Activated gamma-delta T cell (primary cell): ENCODE measurements around the gene AMDHD2.
"Not testable (repeated sequence)": the region's sequence is repeated elsewhere in the genome, so short reads cannot be mapped to it uniquely, and the experiment has no call there.

Experiments
- DNase-seq: peaks from one replicate; lab custom pipeline; 2025; lab: John Stamatoyannopoulos, UW

AMDHD2 gene

DNA sequence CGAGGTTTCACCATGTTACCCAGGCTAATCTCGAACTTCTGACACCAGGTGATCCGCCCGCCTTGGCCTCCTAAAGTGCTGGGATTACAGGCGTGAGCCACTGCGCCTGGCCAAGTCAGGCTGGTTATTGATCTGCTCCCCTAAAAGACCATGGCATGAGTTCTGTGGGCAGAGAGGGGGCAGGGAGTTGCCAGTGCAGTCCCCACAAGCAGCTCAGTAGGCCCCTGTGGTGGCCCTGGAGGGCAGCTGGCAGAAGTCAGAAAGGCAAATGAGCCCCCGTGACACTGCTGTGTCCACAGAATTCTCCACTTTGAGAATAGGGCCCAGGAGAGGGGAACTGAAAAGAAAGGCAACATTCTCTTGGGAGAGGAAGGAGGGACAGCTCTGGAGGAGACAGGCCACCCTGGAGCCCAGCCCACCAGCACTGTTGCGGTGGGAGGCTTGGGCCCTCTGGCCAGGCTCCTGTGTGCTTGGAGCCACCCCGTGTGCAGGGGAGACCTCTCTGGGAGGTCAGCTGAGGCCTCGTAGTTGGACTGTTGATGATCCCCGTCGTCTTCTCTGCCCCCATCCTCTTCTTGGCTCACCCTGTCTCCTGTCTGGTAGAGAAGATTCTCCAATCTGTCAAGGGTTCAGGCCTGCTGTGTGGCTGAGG is 2.1 kb upstream of the AMDHD2 start:
- DNase-seq = no peak

DNA sequence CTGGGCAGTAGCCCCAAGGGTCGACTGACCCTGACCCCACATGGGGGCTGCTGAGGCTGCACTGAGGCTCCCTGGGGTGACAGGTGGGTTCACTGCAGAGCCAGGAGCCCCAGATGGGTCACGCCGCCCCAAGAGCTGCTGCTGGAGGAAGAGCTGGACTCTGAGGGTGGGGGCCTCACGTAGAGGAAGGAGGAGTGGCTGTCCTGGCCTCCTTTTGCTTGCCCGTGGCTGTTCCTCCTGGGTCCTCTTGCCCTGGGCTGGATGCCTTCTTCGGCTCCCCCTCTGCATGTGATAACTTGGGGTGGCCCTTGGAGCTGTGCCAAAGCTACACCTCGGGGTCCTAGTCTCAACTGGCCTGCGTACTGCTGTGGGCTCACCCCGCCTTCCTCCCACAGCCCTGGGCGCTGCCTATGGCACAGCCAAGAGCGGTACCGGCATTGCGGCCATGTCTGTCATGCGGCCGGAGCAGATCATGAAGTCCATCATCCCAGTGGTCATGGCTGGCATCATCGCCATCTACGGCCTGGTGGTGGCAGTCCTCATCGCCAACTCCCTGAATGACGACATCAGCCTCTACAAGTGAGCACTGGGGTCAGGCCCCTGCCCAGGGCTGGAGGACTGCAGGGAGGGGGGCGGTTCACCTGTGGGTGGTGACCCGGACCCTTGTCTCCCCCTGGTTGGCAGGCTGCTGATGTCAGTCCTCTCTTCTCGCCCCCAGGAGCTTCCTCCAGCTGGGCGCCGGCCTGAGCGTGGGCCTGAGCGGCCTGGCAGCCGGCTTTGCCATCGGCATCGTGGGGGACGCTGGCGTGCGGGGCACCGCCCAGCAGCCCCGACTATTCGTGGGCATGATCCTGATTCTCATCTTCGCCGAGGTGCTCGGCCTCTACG is 1.1 kb upstream of the AMDHD2 start:
- DNase-seq = no peak

DNA sequence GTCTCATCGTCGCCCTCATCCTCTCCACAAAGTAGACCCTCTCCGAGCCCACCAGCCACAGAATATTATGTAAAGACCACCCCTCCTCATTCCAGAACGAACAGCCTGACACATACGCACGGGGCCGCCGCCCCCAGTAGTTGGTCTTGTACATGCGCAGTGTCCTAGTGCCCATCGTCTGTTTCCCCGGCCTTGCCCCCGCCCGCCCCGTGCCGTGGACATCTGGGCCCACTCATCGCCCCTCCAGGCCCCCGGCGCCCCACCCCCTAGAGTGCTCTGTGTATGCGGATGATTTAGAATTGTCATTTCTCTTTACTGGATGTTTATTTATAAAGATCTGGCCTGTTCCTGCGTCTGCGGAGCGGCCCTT is 475 bp upstream of the AMDHD2 start:
- peak; percentile 39 for DNase-seq

DNA sequence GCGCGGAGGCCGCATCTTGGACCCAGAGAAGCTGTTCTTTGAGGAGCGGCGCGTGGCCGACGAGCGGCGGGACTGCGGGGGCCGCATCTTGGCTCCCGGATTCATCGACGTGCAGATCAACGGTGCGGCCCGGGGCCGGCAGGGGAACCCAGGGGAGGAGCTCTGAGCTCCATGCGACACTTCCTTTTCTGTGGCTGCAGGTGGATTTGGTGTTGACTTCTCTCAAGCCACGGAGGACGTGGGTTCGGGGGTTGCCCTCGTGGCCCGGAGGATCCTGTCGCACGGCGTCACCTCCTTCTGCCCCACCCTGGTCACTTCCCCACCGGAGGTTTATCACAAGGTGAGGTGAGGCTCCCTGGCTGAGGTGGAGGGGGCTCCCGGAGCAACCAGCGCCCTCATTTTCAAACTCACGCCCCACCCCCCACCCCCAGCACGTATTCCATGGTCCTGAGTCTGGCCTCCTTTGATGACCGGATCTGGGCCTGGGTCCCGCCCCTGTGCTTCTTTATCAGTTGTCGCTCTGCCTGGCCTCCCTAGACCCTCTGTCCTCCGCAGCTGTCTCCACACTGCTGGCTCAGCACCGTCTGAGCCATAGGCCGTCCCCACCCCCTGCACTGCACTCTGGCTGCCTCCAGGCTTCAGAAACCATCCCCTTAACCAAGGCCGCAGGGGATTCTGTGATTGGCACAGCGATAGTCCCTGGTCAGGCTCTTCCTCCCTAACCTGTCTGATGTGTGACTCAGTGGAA is 787 bp downstream of the AMDHD2 start:
- DNase-seq = peak; percentile 51

DNA sequence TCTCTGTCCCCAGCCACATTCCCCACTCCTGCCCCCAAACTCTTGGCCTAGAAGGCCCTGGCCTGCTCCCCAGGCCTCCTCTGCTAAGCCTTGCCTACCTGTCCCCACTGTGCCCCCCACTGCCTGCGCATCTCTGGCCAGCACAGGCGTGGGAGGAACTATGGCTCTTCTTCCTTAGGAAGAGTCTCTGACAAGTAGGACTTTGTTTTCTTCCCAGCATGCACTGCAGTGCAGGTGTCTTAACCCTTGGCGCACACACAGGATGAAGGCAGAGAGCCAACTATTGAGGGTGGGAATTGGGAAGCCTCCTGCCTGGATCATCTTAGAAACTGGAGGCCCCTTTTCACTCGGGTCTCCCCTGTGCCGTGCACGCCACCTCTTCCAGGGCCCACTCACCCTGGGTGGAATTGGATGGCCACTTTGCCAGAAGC is 3.6 kb downstream of the AMDHD2 start:
- no peak for DNase-seq

DNA sequence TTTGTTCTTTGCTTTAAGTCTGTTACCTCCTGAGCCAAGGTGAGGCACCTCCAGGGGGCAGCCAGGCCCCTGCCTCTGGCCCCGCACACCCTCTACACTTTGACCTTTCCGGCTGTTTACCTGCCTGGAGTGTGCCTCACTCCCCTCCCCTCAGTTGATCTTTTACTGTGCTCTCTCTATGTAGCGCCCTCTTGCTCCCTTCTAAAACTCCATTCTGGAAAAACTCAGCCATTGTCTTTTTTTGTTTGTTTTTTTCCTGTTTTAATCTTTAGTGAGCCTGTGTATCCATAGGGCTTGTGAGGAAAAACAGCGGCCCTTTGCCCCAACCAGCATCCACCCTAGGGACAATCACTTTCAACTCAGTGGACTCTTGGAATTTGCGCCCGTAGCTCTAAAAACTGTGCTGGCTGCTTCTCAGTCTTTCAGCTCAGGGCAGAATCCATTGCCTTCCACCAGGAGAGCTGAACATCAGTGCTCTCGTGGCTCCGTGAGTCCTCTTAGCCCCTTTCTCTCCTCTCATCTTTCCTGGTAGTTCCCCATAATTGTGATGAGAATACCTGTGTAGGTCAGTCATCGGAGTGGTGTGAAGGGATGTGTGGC is 4.3 kb downstream of the AMDHD2 start:
- DNase-seq = no peak

DNA sequence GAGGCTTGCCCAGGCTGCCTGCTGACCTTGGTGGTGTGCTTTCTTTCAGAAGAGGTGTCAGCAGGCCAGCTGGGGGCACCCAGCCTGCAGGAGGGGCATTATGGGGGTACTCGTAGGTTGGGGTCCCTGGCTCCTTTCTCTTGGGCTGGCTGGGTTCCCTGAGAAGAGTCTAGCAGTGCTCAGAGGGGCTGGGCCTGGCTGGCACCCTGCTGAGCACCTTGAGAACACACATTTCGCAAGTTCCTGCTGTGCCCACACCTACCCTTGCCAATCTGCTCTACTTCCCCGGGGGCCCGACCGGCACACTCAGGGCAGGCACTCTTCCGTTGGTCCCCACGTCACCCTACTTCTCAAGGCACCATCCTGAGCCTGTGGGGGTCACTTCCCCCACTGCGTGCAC is 6.0 kb downstream of the AMDHD2 start:
- no peak for DNase-seq

DNA sequence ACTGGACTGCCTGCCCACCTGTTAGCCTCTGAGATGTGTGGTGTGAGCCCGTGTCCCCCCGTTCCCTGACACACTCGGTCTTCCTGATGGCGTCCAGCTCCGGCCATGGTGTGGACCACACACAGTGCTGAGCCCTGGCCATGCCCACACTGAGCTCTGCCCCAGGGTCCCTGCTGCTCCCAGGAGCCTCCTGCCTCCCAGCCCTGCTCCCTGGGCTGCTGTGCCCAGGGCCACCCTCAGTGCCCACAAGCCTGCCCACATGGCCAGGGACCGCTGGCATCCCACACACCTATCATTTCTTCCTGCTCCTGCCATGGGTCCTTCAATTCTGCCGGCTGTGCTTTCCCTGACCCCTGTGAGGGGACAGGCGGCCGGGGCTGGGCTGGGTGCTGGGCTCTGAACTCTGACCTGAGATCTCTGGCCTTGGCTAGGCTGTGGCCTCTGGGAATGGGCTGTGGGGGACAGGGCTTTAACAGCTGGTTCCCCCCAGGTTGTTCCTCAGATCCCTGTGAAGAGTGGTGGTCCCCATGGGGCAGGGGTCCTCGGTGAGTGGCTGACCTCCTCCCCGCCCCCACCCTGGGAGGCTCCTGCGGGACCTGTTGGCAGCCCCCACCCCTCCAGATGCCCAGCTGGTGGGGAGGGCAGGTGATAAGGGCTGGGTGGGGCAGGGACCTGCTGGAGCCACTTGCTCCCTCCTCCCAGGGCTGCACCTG is 7.1 kb downstream of the AMDHD2 start:
- DNase-seq = no peak

DNA sequence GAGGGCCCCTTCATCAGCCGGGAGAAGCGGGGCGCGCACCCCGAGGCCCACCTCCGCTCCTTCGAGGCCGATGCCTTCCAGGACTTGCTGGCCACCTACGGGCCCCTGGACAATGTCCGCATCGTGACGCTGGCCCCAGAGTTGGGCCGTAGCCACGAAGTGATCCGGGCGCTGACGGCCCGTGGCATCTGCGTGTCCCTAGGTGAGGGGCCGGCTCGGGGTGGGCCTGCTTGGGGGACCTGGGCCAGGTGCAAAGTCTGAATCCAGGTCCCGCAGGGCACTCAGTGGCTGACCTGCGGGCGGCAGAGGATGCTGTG is 7.6 kb downstream of the AMDHD2 start:
- DNase-seq = no peak

DNA sequence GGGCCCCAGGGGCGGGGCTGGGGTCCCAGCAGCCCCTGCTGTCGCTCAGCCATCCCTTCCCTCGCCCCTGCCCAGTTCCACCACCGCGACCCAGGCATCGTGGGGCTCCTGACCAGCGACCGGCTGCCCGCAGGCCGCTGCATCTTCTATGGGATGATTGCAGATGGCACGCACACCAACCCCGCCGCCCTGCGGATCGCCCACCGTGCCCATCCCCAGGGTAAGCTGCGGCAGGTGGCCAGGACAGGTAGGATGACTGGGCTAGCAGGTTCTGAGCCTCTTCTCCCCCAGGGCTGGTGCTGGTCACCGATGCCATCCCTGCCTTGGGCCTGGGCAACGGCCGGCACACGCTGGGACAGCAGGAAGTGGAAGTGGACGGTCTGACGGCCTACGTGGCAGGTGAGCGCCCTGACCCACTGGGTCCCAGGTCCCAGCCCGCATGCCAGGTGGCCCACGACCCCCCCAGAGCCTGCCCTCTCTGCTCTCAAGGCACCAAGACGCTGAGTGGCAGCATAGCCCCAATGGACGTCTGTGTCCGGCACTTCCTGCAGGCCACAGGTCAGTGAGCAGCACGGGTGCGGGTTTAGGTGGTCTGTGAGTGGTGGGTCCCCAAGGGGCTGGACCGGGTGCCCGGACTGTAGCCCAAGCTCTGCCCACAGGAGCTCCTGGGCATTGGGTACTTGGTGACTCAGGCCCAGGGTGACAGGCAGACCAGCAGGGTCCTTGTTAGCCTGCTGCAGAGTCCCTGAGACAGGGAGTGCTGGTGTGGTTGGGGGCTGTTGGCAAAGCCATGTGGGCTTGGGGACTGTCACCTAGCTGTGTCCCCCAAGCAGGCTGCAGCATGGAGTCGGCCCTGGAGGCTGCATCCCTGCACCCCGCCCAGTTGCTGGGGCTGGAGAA is 8.2 kb downstream of the AMDHD2 start:
- no peak for DNase-seq

DNA sequence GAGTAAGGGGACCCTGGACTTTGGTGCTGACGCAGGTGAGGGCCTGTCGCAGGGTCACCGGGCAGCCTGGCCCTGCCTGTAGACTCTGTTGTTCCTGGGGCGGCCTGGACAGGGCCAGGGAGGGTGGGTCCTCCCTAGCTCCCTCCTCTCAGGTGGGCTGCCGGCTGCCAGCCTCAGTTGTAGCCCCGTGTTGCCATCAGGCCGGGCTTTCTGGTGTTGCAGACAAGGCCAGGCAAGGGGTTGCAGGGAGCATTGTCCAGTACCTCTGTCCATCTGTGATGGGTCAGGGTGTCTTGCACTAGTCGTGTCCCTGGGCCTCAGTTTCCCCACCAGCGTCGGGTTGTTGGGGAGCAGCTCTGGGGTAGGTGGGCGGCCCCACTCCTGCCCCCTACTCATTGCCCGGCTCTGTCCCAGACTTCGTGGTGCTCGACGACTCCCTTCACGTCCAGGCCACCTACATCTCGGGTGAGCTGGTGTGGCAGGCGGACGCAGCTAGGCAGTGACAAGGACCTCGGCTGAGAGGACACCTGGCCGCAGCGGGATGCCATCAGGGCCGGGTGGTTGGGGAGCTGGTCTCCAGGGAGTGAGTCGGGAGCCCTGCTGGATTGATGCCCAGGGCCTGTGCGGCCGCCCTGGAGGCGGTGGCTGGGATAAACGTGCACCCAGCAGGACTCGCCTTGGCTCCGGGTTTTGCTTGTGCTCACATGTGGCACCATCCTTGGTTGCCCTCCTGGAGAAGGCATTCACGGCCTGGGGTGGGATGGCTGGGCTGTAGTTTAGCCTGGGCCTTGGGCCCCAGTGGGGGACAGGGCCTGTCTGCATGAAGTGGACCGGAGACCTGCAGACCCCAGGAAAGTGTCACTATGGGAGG is 9.1 kb downstream of the AMDHD2 start:
- no peak for DNase-seq

DNA sequence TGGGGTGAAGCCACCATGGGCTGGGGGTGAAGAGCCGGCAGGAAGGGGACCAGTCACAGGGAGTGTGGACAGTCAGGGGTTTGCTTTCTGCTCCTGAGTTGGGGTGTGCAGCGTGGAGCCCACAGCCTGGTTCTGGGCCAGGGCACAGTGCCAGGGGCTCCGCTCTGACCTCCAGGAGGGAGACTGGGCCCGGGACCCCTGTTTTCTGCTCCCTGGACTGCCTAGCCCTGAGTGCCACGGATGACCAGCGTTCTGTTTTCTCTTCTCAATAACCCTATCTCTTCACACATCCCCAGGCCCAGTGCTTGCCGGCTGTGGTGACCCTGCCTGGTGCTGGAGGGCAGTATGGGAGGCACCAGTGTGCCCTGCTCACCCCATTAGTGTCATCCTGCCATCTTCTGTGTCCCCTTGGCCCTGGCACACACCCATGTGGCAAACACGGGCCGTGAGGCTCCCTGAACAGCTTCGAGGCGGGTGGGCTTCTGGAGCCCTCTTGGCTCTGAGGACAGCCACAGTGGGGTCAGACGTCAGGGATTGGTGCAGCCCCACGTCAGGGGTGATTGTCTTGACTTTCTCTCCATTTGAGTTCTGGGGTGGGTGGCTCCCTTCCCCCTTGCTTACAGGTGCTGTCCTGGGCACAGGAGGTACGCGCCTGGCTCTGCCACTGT is 9.9 kb downstream of the AMDHD2 start:
- DNase-seq = no peak

DNA sequence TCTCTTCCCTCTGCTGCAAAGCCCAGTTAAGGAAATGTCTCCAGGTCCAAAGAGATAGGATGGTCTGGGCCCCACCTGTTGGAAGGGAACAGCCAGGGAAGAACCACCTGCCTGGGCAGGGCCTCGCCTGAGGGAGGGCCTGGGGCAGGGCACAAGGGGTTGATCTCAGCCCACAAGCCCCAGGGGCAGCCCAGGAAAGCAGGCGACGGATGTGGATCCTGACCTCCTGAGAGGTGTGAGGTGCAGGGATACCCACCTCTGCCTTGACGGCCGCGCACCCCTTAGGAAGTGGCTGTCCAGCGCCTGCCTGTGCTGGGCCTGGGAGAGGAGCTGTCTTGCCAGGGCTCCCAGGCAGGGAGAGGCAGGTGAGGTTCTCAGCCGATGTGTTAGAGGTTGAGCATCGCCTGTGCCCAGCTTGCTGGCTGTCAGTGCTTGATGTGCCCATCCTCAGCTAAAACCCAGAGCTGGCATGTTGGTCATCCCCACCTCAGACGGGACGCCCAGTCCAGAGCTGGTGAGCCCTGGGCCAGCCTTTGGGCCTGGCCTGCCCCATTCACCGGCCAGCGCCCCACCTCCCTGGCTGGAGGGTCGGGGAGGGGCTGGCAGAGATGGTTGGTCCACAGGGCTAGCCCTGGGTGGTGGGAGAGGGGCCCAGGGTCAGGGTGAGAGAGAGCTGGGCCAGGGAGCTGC is 10.6 kb downstream of the AMDHD2 start:
- DNase-seq = no peak

DNA sequence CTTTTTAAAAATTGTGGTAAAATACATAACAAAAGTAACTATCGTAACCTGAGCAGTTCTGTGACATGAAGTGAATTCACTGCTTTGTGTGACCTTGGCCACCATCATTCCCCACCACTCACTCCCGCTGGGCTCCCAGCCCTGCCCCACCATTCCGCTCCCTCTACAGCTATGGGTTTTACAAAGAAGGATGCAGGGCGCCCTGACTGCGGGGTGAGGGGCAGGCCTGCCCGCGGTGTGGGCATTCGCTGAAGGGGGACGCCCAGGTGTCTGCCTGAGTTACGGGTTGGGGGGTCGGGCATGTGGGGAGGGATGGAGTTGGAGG is 11.2 kb downstream of the AMDHD2 start, which contains the start of gene CEMP1:
Gene CEMP1 (minus strand): TSS at position 38 of the 325 bp plus-strand sequence. CDS start 335 bp downstream, outside the sequence.
- DNase-seq = no peak

DNA sequence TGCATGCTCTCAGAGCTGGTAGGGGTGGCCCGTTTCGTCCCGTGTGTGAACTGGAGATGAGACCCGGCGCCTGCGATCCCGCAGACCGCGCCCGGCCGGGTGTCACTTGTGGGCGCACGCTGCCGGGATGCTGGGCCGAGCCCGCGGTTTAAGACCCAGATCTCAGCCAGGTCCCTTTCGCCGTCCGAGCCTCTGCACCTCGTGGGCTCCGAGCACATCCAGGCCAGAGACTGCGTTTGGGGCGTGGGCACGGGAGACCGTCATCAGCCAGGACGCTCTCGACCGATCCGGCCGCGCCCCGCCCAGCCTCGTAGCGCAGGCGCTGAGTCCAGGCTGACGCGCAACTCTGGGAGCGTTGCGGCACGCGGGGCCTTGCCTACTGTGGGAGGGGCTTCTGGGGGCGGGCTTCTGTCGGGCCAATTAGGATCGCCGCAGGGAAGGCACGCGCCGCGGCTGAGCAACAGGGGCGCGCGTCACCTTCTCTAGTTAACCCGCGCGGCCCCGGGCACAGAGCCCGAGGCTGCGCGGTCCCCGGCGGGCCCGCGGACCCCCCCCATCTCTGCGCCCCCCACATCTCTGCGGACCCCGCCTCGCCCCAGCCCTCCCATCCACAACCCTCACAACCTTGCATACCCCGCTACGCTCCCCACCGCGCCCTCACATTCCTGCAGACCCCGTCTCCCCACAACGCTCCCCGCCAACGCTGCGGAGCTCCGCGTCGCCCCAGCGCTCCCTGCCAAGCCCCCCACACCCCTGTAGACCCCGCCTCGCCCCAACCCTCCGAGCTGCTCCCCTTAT is 11.7 kb downstream of the AMDHD2 start:
- DNase-seq = peak; percentile 95

DNA sequence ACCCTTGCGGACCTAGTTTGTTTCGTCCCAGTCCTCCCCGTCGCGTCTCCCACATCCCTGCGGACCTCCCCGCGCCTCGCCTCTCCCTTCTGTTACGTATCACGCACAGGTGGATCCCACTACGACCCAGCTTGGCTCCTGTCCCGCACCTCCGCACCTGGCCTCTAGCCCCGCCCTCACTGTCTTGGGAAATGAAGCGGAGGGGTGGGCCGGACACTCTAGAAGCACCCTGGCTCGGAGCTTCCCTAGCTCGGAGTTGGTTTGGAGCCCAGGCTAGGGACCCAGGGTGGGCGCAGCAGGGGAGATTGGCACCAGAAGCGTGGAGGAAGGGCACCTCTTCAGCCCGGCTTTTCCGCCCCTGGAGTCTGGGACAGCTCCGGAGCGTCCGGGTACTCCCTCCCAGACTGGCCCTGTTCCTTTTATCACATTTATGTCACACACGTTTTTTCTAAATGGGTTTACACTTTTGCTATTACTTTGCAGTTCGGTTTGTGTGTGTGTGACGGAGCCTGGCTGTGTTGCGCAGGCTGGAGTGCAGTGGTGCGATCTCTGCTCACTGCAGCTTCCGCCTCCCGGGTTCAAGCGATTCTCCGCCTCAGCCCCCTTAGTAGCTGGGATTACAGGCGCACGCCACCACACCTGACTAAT is 12.4 kb downstream of the AMDHD2 start:
- DNase-seq = peak; percentile 37

DNA sequence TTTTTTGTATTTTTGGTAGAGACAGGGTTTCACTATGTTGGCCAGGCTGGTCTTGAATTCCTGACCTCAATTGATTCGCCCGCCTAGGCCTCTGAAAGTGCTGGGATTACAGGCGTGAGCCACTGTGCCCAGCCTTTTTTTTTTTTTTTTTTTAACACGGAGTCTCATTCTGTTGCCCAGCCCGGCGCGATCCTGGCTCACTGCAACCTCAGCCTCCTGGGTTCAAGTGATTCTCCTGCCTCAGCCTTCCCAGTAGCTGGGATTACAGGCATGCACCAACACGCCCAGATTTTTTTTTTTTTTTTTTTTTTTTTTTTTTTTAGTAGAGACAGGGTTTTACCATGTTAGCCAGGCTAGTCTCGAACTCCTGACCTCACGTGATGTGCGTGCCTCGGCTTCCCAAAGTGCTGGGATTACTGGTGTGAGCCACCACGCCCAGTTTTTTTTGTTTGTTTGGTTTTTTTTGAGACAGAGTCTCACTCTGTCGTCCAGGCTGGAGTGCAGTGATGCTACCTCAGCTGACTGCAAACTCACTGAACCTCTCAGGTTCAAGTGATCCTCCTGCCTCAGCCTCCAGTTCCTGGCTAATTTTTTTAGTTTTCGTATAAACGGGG is 13.1 kb downstream of the AMDHD2 start:
- not testable (repeated sequence) for DNase-seq
